GM19324 (cell line): ENCODE measurements around the gene TCP11L2.
A peak's percentile ranks its signal among the peaks of the same experiment; 100 is the strongest.

Experiments used
- ATAC-seq: cut with Tn5 transposase; IDR thresholded peaks from one replicate; pipeline ENCODE4 v1.9.1; 2021; ENCODE audit warnings: mild to moderate bottlenecking, moderate library complexity; ENCODE audit not compliant: unreplicated experiment, low FRiP score

TCP11L2 gene

DNA sequence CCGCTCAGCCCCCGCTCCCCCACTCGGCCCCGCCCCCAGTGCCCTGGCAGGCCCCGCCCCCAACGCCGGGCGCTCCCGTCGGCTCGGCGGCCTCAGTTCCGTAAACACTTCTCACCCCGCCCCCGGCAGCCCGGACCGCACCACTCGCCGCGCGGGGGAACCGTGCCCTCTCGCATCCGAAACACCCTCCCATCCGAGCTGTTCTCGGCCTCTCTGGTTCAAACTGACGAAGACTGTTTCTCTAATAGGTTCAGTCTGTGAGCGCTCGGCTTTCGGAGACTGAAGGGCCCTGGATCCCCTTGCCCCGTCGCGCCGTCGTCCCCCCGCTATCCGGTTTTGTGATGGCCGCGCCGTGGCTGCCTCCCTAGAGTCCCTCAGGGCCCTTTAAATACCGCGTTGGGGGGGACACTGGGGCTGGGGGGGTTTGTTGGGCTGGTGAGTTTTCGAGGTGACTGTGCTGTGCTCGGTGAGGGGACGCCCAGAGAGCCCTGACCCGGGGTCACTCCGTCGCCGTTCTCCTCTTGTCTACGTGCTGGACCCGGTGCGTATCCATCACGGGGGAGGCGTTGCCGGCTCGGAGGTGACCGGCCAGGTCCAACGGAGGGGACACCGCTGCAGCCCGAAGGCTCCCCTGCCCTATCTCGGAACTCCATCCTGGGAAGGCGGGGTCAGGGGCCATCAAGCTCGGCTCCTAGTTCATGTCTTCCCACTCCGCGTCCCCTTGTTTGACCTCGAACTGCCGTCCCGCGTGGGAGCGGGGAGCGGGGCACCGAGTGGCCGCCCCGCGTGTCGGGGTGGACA lies at the start of gene TCP11L2:
TSS of gene TCP11L2 (plus strand) at position 333 of the 801 bp plus-strand sequence. CDS start 8,343 bp downstream, outside the sequence.
- ATAC-seq = peak; percentile 78

DNA sequence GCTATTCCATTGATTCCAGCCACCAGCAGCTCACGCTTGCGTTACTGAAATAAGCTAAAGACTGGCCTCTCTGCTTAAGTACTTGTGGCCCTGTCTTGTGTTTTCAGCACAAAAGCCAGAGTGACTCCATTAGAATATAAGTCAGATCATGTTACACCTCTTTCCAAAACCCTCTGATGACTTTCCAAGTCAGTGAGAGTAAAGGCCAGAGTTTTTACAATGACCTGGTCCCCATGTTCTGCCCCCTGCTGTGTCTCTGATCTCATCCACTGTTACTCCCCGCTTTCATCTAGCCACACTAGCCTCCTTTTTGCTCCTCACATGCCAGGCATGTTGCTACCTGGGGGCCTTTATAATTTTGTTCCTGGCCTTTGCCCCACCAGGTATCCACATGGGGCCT lies 47.8 kb upstream of the TCP11L2 start:
- no peak for ATAC-seq

DNA sequence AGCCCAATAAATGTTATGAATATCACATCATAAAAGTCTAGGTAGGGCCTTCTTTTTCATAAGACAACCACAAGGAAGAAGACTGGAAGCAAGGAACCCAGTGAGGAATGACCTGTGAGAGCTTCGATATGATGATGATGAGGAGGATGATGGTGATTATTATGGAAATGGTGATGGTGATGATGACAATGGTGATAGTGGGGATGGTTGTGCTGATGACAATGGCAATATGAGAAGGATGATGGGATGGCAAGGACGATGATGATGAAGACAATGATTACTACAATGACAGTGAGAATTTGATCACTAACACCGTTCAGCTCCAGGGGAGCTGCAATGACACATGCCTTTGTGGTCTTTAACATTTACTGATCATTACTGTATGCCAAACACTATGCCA lies 47.0 kb upstream of the TCP11L2 start:
- no peak for ATAC-seq

DNA sequence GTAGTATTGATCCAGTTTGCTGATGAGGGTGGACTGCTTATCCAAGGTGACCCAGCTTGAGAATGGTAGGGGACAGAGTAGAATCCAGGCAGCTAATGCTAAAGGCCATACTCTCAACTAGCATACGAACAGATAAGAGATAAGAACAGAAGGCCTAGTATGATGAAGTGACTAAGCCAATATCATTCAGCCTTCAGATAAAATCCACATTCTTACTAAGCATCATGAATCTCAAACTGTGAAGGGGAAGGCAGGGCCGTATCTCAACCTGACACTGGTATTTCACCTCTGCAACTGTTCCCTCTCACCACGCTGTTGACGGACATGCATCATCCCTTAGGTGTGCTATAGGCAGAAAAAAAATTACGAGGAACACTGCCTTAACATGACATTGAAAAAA lies 46.6 kb upstream of the TCP11L2 start:
- ATAC-seq = no peak

DNA sequence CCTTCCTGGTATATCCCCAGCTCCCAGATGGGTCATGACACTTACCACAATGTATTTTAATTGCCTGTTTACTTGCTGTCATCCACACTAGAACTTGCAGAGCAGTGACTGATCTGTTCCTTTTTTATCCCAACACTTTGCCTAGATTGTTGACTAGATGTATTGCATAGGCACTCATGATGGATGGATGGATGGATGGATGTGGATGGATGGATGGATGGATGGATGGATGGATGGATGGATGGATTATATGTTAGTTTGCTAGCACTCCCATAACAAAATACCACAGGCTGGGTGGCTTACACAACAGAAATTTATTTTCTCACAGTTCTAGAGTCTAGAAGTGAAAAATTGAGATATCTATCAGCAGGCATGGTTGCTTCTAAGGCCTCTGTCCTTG lies 46.0 kb upstream of the TCP11L2 start:
- no peak for ATAC-seq

DNA sequence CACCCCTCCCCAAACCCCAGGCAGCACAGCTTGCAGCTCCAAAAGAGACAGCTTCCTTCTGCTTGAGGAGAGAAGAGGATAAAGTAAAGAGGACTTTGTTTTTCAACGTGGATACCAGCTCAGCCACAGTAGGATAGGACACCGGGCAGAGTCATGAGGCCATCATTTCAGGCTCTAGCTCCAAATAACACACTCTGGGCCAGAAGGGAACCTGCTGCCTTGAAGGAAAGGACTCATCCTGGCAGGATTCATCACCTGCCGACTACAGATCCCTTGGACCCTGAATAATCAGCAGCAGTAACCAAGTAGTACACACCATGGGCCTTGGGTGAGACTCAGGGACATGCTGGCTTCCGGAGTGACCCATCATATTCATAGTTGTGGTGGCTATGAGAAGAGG lies 44.3 kb upstream of the TCP11L2 start:
- no peak for ATAC-seq

DNA sequence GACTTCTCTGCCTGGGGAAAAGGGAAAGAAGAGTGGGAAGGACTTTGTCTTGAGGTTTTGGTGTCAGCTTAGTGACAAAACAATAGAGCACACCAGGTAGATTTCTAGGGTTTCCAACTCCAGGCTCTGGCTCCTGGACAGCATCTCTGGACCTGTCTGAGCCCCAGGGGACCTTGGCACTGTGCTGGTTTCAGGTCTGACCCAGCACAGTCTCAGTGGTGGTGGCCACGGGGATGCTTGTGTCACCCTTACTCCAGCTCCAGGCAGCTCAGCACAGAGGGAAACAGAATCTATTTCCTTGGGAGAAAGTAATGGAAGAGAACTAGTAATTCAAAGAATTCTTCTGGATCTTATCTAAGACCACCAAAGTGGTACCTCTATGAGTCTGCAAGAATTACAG lies 43.6 kb upstream of the TCP11L2 start:
- no peak for ATAC-seq

DNA sequence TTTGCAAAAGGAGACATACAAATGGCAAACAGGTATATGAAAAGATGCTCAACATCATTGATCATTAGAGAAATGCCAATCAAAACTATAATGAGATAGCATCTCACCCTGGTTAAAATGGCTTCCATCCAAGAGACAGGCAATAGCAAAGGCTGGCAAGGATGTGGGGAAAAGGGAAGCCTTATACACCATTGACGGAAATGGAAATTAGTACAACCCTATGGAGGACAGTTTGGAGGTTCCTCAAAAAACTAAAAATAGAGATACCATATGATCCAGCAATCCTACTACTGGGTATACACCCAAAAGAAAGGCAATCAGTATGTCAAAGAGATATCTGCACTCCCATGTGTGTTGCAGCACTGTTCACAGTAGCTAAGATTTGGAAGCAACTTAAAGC lies 37.4 kb upstream of the TCP11L2 start:
- no peak for ATAC-seq

DNA sequence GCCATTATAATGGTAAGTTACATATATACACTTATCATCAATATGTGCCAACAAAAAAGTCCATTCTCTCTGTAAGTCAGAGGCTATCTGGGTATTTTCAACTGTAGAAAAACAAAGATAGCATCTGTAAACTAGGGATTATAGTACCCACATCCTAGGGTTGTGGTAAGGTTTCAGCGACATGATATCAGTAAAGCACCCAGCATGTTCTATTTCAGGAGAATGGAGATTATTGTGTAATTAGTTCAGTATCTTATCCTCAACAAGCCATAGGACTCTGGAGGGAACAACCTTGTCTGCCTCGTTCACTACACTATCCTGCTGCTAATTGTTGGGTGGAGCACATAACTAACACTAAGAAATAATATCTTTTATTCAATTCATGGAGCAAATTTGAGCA lies 35.0 kb upstream of the TCP11L2 start:
- no peak for ATAC-seq

DNA sequence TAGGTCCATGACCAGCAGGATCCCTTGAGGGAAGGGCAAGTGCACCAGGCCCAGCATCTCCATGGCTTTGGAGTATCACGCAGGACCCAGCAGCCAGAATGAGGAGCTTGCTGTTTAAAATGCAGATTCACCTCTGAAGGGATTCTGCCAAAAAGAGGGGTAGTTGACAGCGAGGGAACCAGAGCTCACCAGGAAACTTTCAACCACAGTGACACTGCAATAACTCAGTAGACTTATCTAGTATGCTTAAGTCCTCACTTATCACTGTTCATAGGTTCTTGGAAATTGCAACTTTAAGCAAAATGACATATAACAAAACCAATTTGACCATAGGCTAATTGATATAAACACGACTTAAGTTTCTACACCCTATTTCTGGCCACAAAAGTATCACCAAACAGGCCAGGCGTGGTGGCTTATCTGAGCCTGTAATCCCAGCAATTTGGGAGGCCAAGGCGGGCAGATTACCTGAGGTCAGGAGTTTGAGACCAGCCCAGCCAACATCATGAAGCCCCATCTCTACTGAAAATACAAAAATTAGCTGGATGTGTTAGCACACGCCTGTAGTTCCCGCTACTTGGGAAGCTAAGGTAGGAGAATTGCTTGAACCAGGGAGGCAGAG lies 33.3 kb upstream of the TCP11L2 start:
- no peak for ATAC-seq

DNA sequence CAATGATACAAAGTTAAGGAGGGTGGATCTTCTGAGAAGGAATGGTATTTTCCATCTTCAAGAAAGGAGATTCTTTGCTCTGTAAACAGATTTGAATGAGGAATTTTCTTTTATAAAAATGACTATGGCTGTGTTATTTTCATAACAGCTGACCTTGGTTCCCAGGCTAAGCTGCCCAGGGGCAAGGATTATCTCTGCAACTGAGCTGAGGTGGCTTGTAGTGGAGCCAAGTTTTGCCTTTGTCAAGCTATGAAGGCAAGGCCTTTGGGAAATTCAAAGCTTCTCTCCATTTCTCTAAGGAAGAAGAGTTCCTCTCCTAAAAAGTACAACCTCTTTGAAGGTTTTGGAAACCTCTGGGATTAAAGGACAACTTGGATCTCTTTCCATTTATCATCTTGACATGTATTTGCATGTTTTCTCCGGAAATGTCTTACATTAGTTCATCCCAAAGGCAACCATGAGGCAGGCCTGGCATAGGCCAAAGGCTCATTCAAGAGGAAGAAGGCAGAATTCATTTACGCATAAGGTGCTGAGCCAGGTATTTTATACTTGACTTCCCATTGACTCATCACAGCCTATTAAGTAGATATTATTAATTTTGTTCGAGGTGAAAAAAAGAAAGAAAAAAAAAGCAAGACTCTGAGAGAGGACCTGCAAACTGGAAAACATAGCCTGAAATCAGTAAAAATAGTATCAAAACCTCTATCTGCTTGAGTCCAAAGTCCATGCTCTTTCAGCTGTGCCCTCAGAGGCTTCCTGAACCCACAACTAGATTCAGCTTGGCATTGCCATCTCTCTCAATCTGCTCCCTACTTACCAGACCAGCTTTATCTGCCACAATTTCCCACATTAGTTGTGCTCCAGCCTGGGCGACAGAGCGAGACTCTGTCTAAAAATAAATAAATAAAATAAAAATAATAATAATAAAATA lies 30.7 kb upstream of the TCP11L2 start:
- ATAC-seq = no peak

DNA sequence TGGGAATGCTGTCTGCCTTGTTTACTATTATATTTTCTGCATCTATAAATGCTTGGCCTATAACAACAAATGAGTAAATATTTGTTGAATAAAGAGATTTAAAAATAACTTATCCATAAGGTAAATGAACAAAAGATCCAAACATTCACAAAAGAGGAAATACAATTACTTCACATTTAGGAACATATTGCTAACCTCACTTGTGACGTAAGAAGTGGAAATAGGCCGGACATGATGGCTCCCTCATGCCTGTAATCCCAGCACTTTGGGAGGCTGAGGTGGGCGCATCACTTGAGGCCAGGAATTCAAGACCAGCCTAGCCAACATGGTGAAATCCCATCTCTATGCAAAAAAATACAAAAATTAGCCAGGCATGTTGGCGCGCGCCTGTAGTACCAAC lies 29.0 kb upstream of the TCP11L2 start:
- ATAC-seq = no peak

DNA sequence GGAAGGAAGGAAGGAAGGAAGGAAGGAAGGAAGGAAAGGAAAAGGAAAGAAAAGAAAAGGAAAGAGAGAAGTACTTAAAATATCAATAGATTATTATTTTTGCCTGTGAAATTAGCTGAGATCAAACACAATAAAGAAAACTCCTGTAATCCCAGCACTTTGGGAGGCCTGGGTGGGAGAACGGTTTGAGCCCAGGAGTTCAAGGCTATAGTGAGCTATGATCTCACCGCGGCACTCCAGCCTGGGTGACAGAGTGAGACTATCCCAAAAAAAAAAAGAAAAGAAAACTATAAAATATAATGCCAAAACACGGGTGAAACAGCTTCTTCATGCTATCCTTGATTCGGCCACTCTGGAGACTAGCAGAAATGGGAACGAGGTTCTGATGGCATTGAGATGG lies 28.5 kb upstream of the TCP11L2 start:
- no peak for ATAC-seq

DNA sequence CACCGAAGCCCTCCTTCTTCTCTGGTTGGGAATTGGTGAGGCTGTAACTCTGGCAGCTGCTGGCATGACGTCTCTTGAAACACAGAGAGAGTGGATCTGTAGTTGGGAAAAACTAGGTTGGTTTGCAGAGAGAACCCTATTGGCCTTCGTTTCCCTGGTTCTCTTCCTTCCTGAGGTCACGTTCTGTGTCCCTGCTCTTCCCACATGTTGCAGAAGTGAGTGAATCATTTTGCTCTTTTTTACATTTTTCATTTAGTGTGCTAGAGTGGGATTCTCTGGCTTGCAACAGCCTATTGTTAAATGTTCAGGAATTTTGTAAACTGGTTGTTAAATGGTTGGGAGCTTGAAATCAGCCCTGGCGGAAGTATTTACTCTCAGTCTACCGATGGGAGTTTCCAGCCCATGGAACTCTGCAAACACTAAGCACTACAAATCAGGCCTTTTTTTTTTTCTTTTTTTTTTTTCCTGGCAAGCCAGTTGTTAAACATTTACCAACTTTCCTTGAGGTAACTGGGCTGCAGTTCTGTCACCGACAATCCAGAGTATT lies 27.9 kb upstream of the TCP11L2 start:
- no peak for ATAC-seq

DNA sequence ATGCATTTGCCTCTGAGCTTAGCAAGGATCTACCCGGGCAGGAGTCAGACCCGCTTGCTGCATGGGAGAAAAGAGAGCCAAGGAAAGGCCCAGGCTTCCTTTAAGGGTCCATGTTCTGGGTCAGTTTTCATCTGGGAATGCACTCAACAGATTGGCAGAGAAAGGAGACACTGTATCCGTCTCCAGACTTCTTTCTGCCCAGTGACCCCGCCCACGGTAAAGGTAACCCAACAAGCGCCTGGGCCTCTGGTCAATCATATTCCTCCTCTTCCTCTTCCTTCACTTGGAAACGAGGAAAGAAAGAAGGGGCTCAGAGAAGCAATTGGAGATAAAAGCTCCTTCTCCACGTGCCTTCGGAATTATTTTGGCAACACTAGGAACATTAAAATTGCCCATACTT lies 27.1 kb upstream of the TCP11L2 start:
- no peak for ATAC-seq

DNA sequence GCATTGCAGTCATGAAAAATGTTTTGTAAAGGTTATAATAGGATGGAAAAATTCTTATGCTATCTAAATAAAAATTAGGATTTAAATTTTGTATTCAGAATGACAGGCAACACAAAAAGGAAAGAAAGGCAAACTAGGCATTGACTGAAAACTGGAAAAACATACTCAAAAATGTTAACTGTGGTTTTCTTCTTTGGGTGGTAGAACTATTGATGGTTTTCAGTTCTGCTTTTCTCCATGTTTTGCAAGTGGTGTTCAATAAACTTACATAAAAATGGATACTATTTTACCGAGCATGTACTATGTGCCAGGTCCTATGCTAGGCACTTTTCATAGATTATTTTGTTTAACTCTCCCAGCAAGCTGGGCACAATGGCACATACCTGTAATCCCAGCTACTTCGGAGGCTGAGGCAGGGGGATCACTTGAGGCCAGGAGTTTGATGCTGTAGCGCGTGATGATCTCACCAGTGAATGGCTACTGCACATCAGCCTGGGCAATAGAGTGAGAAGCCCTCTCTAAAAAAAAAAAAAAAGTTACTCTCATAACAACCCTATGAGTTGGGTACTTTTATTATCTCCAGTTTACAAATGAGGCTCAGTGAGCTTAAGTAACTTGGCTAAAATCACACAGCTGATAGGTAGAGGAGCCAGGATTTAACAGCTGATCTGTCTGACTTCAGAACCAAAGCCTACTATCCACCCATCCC lies 26.3 kb upstream of the TCP11L2 start:
- ATAC-seq = peak; percentile 56

DNA sequence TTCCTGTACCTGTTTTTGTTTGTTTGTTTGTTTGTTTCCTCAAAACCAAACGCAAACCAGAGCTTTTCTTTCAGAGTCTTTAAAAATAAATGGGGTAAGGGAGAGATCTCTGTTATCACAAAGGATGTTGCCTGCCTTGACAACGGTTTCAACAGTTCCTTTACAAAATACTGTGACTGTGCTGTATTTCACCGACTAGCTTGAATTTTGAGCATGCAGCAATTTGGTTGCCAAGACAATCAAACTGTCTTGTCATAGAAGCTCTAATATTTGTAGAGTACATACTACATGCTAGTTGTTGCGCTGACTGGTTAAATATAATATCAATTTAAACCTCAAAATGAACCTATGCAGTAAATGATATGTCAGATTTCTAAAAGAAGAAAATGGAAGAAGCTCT lies 22.4 kb upstream of the TCP11L2 start:
- no peak for ATAC-seq

DNA sequence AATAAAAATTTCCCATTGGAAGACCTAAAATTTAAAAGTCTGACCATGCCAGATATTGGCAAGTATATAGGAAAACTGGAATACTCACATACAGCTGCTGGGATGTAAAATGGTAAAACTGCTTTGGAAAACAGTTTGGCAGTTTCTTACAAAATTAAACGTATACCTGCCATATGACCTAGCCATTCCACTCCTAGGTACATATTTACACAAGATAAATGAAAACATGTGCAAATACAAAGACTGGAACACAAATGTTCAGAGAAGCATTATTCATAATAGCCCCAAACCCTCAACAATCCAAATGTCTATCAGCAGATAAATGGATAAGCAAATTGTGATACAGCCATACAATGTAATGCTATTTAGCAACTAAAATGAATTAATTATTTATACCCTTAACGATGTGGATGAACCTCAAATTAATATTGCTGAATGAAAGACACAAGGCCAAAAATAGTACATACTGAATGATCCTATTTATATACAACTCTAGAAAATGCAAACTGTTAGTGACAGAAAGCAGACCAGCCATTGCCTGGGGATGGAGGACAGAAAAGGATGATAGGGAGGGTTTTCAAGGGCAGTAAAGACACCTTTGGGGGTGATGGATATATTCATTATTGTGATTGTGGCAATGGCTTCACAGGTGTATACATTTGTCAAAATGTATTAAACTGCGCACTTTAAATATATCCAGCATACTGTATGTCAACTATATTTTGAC lies 21.3 kb upstream of the TCP11L2 start:
- ATAC-seq = no peak

DNA sequence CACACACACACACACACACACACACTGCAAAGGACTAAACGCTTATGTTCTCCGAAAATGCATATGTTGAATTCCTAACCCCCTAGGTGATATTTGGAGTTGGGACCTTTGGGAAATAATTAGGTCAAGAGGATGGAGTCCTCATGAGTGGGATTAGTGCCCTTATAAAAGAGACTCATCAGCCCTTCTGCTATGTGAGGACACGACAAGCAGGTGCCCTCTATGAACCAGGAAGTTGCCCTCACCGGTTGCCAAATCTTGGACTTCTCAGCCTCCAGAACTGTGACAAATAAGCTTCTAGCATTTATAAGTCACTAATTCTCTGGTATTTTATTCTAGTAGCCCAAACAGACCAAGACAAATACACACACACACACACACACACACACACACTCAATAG lies 20.7 kb upstream of the TCP11L2 start:
- no peak for ATAC-seq
